Mononuclear cell (primary cell): ENCODE data around the gene GRM7. TPM values are rescaled to one million over a fixed set of nuclear protein-coding genes. Genes with fewer than 3 reads are reported as not detected.

Experiments
- H3K27me3 ChIP-seq: 2 replicates; pipeline ENCODE4 v1.6.0; 2011; ENCODE audit warnings: low read length, control low read depth; ENCODE audit not compliant: insufficient read depth
- H3K4me1 ChIP-seq: 2 replicates; pipeline ENCODE4 v1.5.1; 2011; ENCODE audit warnings: mild to moderate bottlenecking, low read length, control low read depth; ENCODE audit not compliant: insufficient read depth
- H3K4me3 ChIP-seq: 2 replicates; pipeline ENCODE4 v1.5.1; 2011; ENCODE audit warnings: mild to moderate bottlenecking, low read length, moderate library complexity
- H3K9me3 ChIP-seq: 2 replicates; pipeline ENCODE4 v1.5.1; 2011; ENCODE audit warnings: low read depth, mild to moderate bottlenecking, control low read depth, low read length
- total RNA-seq: library from RNA; depleted of rRNA; stranded (reverse); fragments of >200 nt; gene quantifications from one replicate; pipeline ENCODE4 v1.2.3, GENCODE V29; 2012

GRM7 gene
- total RNA-seq, 1 donor = not detected

GRCh38 chr3:7573330-7573729 lies 712.4 kb downstream of the GRM7 start:
- no peaks in the 10 kb centered on the region for H3K4me1 ChIP-seq

DNA sequence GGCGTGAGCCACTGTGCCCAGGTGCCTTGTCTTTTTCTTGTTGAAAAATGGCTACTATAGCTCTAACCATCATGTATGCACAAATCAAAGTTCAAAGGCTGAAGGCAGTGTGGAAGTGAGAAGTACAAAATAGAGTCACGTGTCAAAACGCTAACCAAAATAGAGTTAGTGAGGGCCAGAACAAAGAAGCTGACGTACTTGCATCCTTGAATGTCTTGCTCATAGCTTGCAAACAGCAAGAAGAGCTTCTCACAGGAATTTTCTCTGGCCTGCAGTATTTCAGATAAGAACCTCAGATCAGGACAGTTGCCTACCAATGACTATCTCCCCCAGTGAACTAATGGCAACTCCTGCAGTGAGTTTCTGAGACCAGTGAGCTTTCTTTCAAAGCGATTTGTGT lies 713.5 kb downstream of the GRM7 start:
- Histone ChIP-seq H3K9me3 (no peaks in the 10 kb centered on the region), H3K4me1 (no peaks in the 10 kb centered on the region), H3K4me3 (no peak overlapping the region), H3K27me3 (no peaks in the 10 kb centered on the region)

More at GRCh38 chr3:7573330-7573729, 712.4 kb downstream of the GRM7 start:
- Histone ChIP-seq H3K27me3 (no peaks in the 10 kb centered on the region), H3K4me3 (no peak overlapping the region), H3K9me3 (no peaks in the 10 kb centered on the region)

DNA sequence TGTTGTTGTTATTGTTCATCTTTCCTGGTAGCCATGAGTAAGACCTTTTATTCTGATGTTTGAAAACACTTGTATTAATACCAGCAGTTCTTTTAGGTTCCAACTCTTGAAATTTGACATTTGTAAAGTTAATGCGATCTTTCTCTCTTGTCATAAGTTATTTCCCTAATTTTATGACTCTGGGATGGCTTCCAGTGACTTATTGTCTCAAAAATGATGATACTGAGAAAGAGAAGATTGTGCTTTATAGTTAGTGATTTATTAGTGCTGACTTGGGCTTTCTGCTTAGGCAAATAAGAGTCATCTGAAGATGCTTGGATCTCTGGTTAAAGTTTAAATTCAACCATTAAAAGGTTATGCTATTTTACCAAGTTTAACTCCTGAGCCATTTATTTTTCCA lies 715.2 kb downstream of the GRM7 start:
- no peaks in the 10 kb centered on the region for H3K27me3 ChIP-seq
- no peaks in the 10 kb centered on the region for H3K9me3 ChIP-seq
- no peaks in the 10 kb centered on the region for H3K4me1 ChIP-seq
- no peak overlapping the region for H3K4me3 ChIP-seq

DNA sequence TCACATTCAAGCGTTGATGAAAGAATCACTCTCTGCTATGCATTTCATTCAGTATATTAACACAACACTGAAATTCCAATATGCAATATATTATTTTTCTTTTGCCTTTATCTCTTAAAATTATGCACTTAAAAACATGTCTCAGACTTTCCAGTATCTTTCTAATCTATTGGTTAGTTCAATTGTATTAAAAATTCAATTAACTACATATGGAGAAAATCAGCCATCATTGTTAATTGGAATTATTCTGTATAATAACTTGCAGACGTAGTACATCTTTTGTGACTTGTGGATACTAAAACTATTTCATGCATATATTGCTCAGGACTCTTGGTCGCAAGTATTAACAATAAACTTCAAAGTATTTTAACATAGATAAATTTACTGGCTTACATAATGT lies 715.6 kb downstream of the GRM7 start:
- no peaks in the 10 kb centered on the region for H3K4me1 ChIP-seq

GRCh38 chr3:7577513-7577912 lies 716.6 kb downstream of the GRM7 start:
- H3K4me1 ChIP-seq = no peaks in the 10 kb centered on the region
- no peaks in the 10 kb centered on the region for H3K9me3 ChIP-seq
- no peaks in the 10 kb centered on the region for H3K27me3 ChIP-seq
- no peak overlapping the region for H3K4me3 ChIP-seq

More for the DNA sequence above, 715.6 kb downstream of the GRM7 start:
- H3K4me3 ChIP-seq = no peak overlapping the region
- no peaks in the 10 kb centered on the region for H3K27me3 ChIP-seq
- no peaks in the 10 kb centered on the region for H3K9me3 ChIP-seq

DNA sequence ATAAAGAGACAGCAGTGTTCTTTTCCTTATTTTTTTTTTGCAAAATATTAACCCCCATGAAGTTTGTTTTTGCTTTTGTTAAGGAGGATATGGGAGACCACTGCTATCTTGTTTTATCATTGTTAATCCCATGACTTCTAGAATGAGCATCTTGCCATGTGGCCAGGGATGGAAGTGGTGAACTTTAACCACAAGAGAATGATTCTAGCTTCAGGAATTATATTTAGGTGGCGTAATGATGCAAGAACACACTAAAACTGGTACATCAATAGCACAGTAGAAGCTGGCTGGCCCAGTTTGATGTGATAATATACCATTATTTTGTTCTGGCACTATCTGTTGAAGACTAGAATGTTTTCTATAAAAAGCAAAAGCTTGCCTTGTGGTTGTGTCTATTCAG lies 720.9 kb downstream of the GRM7 start:
- Histone ChIP-seq H3K4me3 (no peak overlapping the region), H3K9me3 (no peaks in the 10 kb centered on the region), H3K27me3 (no peaks in the 10 kb centered on the region), H3K4me1 (no peaks in the 10 kb centered on the region)

DNA sequence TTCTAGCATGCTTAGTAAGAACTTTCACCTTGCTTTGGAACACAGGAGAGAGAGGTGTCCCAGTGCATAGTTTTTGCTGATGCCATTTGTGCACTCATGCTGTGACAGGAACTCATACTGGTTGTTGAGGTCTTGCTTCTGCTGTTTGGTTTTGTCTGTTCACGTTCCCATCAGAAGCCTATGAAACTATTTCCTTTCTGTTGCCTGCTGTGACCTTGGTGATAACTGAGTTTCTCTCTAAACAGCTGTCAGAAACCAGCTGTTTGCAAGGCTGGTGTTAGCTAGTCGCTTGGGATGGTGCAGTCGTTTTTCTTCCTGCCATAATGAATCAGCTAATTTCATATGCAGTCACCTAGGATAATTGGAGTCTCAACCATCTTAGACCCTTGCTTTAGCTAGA lies 724.1 kb downstream of the GRM7 start:
- no peaks in the 10 kb centered on the region for H3K27me3 ChIP-seq
- H3K9me3 ChIP-seq = no peaks in the 10 kb centered on the region
- no peak overlapping the region for H3K4me3 ChIP-seq

DNA sequence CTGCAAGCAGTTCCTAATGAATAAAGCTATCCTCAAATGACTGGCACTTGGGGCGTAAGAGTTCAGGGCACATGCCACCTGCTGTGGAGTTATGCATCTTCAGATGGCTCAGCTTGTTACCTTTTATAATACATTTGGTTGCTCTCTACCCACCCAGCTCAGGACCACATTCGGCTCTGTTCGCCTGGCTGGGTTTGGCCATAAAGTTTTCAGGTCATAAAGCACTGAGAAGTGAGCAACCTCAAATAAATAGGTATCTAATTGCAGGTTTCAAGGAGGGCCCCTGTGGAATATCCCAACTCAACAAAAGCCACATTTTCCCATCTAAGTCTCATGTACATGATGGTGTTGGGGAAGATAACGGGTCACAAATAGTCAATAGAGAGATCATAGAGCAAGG lies 727.3 kb downstream of the GRM7 start:
- no peak overlapping the region for H3K4me3 ChIP-seq
- H3K9me3 ChIP-seq = no peaks in the 10 kb centered on the region
- H3K4me1 ChIP-seq = no peaks in the 10 kb centered on the region
- no peaks in the 10 kb centered on the region for H3K27me3 ChIP-seq

More for the DNA sequence above, 724.1 kb downstream of the GRM7 start:
- no peaks in the 10 kb centered on the region for H3K4me1 ChIP-seq

- Histone ChIP-seq H3K9me3 (no peaks in the 10 kb centered on the region), H3K4me3 (no peak overlapping the region), H3K27me3 (no peaks in the 10 kb centered on the region), H3K4me1 (no peaks in the 10 kb centered on the region)
Observed at GRCh38 chr3:7589526-7589925, 728.6 kb downstream of the GRM7 start.

DNA sequence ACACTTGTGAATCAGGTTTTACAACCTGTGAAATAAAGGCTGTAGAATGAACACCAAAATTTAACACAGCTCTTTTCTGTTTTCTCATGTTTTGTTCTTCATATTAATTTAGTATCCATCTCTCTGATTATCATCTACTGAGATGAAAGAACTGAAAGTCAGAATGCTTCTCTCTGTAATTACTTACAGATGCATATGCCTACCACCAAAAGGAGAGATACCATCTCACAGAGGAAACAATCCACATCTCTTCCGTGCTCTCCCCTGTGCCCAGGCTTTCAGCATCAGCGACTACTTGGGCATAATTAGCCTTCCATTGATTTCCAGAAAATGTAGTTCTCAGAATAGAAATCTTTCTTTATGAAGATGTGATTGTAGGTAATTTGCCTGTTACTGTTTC lies 741.4 kb downstream of the GRM7 start:
- H3K4me3 ChIP-seq = no peak overlapping the region
- H3K9me3 ChIP-seq = no peaks in the 10 kb centered on the region
- H3K27me3 ChIP-seq = no peaks in the 10 kb centered on the region
- H3K4me1 ChIP-seq = no peaks in the 10 kb centered on the region

- H3K4me3 ChIP-seq = no peak overlapping the region
- H3K27me3 ChIP-seq = no peaks in the 10 kb centered on the region
- peaks cover 6% of the 10 kb centered on the region for H3K4me1 ChIP-seq
- no peaks in the 10 kb centered on the region for H3K9me3 ChIP-seq
Observed at GRCh38 chr3:7607083-7607482, 746.2 kb downstream of the GRM7 start.

DNA sequence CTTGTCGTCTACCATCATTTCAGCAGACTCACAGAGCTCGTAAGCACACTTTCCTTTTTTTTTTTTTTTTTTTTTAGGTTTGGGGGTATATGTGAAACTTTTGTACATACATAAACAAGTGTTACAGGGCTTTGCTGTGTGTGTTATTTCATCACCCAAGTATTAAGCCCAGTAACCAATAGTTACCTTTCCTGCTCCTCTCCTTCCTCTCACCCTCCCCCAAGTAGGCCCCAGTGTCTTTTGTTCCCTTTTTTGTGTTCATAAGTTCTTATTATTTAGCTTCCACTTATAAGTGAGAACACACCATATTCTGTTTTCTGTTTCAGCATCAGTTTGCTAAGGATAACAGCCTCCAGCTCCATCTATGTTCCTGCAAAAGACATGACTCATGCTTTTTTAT lies 746.8 kb downstream of the GRM7 start:
- H3K4me3 ChIP-seq = no peak overlapping the region

GRCh38 chr3:7610634-7611033 lies 749.7 kb downstream of the GRM7 start:
- Histone ChIP-seq H3K4me3 (no peak overlapping the region), H3K27me3 (no peaks in the 10 kb centered on the region), H3K4me1 (peaks cover 6% of the 10 kb centered on the region), H3K9me3 (no peaks in the 10 kb centered on the region)

More for the DNA sequence above, 746.8 kb downstream of the GRM7 start:
- H3K27me3 ChIP-seq = no peaks in the 10 kb centered on the region
- no peaks in the 10 kb centered on the region for H3K9me3 ChIP-seq
- peaks cover 6% of the 10 kb centered on the region for H3K4me1 ChIP-seq

DNA sequence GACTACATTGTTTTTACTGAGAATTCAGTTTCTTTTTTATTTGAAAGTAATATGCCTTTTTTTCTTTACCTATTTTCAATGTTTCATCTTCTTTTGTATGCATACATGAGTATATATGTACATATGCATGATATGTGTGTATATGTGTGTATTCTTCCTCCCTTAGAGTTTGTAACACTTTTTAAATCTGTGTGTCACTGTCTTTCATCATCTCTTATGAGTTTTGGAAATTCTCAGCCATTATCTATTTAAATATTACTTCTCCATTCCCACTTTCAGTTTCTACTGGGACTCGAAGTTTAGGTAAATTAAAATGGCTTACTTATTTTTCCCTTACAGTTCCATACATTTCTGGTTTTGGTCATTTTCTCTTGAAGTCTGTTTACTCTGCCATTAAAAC lies 754.1 kb downstream of the GRM7 start:
- Histone ChIP-seq H3K4me3 (no peak overlapping the region), H3K4me1 (no peaks in the 10 kb centered on the region), H3K27me3 (no peaks in the 10 kb centered on the region), H3K9me3 (no peaks in the 10 kb centered on the region)

DNA sequence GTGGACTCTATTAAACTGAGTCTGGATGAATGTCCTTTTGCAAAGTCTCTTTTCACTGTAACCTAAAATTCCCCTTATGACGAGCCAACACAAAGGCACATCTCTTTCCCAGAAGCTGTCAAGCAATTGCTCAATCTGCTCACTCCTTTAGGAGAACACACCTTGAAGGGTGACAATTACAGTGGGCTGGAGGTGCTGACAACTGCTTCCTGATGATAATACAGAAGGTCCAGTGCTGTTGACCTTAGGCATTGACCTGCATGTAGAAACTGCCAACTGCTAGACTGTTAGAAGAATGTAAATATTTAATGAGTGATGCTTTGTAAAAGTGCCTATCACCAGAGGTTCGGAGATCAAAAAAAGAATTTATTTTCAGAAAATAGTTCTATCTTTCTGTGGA lies 757.7 kb downstream of the GRM7 start:
- Histone ChIP-seq H3K4me3 (no peak overlapping the region), H3K9me3 (no peaks in the 10 kb centered on the region), H3K4me1 (no peaks in the 10 kb centered on the region), H3K27me3 (no peaks in the 10 kb centered on the region)

DNA sequence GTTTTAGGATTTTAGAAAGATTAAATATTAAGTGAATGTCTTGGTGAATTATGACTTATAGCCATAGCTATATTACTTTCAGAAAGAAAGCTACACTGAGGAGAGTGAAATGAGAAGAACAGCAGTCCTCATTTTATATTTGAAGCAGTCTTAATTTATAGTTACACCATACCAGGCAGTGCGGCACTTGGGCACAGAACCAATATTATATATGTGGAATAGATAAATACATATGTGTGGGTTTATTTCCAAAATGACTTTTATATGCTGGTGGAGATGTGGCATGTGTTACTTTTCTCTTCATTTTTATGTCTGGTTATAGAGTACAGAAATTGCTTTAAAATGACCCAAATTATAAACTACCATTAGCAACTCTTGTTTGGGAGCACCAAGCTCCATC lies 759.5 kb downstream of the GRM7 start:
- no peaks in the 10 kb centered on the region for H3K27me3 ChIP-seq
- H3K4me3 ChIP-seq = no peak overlapping the region
- no peaks in the 10 kb centered on the region for H3K4me1 ChIP-seq
- no peaks in the 10 kb centered on the region for H3K9me3 ChIP-seq
